GM19467 (cell line): ENCODE results near the gene PLCD3.

ENCODE experiments used
- ATAC-seq: cut with Tn5 transposase; IDR thresholded peaks from one replicate; pipeline ENCODE4 v1.9.1; 2021; ENCODE audit warnings: mild to moderate bottlenecking, moderate library complexity; ENCODE audit not compliant: unreplicated experiment

Gene PLCD3

DNA sequence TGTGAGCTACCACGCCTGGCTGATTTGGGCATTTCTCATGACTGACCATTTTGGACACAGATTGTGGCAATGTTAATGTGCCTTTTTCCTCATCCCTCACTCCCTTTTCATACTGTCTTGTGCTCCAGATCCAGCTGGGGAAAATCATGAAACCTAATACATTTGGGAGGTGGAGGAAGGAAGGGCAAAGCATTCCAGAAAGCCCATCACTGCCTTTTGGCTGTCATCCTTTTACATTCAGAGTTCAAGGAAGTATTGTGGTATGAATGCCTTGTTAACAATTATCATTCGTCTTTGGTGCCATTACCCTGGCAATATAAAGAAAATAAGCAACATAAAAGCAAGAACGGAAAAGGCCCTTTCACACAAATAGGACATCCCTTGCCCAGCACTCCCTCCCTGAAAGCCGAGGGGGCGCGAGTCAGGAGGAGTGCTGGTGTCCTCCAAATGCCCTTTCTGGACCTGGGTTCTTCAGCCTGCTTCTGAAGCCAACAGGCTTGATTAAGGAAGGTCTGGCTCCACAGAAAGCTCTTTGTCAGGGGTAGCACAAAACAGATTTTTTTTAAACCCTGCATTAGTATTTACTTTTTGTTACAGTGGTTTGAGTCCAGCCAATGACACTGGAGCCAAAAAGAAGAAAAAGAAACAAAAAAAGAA is 51.1 kb downstream of the PLCD3 start:
- no peak for ATAC-seq

DNA sequence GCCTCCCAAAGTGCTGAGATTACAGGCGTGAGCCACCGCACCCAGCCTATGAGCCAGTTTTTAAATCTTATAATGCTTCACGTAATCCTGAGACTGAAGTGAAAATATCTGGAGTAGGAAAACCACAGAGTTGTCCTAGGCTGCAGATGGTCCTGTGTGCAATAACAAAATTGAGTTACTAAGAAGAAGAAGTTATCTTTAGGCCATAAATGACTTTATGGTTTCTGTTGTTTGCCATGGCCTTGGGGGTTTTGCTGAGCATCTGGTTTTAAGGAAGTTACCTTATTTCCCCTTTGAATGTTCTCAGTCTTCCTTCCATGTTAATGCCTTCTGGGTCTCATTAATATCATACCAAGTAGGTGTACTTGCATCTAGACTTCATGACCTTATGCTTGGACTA is 54.7 kb downstream of the PLCD3 start:
- ATAC-seq: no peak

DNA sequence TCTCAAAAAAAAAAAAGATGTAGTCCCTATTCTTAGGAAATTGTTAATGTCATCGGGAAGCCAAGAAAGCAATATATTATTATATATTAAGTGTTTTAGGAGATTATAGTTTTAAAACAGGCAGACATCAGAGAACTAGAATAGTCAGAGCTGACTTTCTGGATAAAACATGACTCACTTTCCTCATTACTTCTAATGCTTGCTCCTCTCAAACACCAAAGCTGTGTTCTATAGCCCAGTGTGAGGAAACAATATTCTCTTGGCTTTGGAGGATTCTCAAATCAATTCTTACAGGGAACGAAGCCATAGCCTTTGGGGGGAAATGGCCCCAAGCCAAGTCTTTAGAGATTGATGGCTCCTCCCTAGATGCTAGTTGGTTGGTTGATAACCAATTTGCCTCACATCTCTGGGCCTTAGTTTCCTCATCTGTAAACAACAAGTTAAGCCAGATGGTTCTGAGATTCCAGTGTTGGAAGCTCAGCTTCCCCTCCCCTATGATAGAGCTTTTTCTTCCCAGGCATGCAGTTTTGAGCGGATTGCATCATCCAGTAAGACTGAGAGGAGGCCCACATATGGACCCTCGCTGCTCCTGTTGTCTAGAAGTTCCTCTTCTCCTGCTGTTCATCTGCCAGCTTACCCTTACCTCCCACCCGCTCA is 58.8 kb downstream of the PLCD3 start:
- no peak for ATAC-seq

DNA sequence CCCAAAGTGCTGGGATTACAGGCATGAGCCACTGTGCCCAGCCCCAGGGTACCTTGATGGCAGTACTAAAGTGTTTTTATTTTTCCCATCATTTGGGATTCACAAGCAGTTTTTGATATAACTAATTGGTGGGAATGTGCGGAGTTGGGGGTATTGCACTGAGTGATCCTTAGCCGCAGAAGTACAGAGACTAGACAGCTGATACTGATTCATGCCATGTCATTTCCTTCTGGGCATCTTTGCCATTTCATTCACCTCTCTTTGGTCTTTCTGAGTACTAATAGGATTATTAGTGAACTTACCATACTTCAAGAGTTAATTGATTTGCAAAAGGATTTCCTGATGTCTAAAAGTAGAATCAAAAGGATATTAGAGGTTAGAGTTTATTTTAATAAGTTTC is 61.5 kb downstream of the PLCD3 start:
- no peak for ATAC-seq

DNA sequence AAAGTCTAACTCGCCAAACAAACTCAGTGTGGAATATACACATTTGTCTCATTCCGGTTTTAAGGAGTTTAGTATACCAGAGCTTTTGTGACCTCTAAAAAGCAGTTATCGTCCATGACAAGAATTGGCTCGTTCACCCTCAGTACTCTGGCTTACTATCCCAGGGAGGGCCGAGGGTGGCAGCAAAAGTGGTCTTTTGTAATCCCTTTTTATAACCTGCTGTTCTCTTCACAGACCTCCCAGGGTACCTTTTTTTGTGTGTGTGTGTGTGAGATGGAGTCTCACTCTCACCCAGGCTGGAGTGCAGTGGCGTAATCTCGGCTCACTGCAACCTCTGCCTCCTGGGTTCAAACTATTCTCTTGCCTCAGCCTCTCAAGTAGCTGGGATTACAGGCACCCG is 62.3 kb downstream of the PLCD3 start:
- no peak for ATAC-seq

DNA sequence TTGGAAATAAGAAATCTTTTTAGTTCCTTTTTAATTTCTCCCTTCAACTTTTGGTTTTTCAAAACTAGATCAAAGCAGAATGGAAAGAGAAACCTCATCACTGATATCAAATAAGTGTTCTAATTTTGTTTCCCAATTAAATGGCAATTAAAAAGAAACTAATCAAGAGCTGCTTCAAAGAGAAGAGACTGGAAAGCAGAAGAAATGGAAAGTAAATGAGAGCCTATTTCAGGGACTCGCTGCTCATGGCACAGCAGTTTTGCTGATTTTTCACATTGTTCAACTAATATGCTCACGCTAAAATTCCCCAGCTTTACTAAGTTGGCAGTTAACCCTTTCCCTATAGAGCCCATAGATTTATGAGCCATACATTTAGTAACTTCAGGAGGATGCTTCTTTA is 64.7 kb downstream of the PLCD3 start:
- ATAC-seq: no peak

DNA sequence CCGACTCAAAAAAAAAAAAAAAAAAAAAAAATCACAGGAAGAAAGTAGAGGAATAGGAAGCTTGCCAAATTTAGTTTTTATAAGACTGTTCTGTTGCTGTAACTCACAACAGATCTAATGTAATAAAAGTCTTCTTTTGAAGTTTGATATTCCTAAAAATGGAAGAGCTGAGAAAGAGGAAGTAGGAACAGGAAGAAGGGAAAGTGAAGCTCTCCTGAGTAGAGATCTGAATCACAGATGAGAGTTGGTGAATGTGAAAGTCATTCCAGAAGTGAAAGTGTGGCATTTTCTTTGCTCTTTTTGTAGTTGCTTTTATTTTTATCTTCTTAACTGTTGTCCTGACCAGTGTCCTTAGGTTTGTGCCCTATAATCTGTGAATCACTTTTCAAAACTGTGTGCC is 69.1 kb downstream of the PLCD3 start:
- ATAC-seq: no peak

DNA sequence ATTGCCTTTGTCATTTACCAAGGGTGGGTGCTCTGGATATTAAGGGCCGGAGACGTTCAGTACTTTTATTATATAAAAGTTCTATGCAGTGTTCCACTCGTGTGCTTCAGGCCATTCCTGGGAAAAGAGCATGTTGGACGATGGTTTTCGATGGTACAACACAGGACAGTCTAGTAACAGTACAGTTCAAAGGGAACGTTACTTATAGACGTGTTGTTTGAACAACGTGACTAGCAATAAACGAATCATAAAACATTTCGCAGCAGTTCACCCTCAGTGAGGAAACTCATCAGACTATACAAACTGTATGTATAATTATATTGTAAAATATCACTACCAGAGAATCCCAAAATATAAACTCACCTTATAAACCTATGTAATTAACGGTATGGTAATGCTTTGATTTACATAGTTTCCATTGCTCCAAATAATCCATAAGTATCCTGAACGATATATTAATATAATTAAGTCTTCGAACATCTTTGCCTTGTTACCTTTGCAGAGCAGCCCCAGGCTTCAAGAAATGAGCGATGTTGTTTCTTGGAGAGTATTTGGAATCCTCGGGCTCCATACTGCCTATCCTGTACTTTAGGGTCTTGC is 70.6 kb downstream of the PLCD3 start:
- ATAC-seq: no peak

DNA sequence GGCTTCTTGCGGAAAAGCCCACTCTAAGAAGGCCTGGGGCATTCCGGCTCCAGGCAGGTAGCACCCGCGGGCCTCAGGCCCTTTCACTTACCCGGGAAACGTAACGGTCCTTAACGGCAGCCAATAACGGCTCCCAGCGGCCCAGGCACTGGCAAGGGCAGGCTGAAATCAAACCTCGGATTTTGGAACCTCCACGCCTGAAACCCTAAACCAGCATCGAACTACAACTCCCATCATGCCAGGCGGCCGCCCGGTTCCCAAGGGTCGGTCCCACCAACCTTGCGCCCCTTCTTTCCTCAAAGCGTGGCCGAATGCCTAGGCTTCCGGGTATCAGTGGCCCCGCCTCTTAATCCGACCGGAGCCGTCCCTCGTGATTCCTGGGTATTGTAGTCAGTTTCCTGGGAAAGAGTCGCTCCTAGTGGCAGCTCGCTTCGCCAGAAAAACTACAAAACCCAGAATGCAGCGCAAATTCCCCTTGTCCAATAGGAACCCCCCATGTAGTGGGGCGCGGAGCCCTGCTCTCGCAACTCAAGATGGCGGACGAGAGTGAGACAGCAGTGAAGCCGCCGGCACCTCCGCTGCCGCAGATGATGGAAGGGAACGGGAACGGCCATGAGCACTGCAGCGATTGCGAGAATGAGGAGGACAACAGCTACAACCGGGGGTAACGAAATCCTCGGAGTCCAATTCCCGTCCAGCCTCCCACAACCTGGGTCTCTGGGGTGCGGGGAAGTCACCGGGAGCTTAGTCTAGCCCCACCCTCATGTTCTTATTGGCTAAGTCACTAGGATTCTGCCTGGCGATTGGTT is 71.3 kb downstream of the PLCD3 start, which contains the start of gene NMT1:
Gene NMT1 (plus strand): TSS at position 521 of the 809 bp plus-strand sequence. CDS start 13 bp downstream, at position 534.
- ATAC-seq: peak; percentile 69

DNA sequence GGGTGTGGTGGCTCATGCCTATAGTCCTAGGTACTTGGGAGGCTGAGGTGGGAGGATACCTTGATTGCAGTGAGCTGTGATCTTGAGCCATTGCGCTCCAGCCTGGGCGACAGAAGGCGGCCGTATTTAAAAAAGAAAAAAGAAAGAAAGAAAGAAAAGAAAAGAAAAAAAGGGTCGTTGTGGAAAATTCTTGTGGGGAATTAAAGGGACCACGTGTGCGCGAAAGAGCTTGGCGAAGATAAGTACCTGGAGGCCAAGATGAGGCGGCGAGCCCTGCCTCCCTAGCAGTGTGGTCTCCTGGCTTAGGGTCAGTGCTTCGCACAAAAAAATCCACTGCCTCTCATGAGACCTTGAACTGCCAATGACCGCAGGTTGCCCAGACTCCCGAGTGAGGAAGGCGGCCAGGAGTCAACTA is 71.9 kb downstream of the PLCD3 start:
- ATAC-seq: no peak
